Suprapubic skin (tissue), 4 donors: Measurements from ENCODE around the gene RHEX. TPM values are rescaled to one million over a fixed set of nuclear protein-coding genes. Genes with fewer than 3 reads are reported as not detected.

Source experiments
- DNase-seq, 2 donors: peaks; one replicate each; pipeline ENCODE4 v3.0.0-alpha.2; 2019; ENCODE audit warnings: low spot score in 2 of 2
- H3K27ac ChIP-seq: fragments of 200-600 bp; sonication (generic); one replicate; pipeline ENCODE4 v1.5.1; 2019
- H3K27me3 ChIP-seq: fragments of 200-600 bp; sonication (generic); one replicate; pipeline ENCODE4 v1.5.1; 2019
- H3K36me3 ChIP-seq: fragments of 200-600 bp; sonication (generic); one replicate; pipeline ENCODE4 v1.5.1; 2019
- H3K4me1 ChIP-seq: fragments of 200-600 bp; sonication (generic); one replicate; pipeline ENCODE4 v1.5.1; 2019
- H3K4me3 ChIP-seq: fragments of 200-600 bp; sonication (generic); one replicate; pipeline ENCODE4 v1.5.1; 2019; ENCODE audit warnings: mild to moderate bottlenecking
- H3K9me3 ChIP-seq: fragments of 200-600 bp; sonication (generic); one replicate; pipeline ENCODE4 v1.5.1; 2019
- EP300 ChIP-seq: sonication (generic); formaldehyde crosslinking; IDR thresholded peaks from one replicate; pipeline ENCODE4 v1.6.1; 2017; ENCODE audit warnings: antibody characterized with exemption
- POLR2A ChIP-seq, 2 donors: fragments of 450-650 bp; IDR thresholded peaks; one replicate each; pipeline ENCODE4 v1.6.1; 2017; ENCODE audit warnings: antibody characterized with exemption in 2 of 2, mild to moderate bottlenecking in 2 of 2, moderate library complexity in 2 of 2
- POLR2AphosphoS5 ChIP-seq, 3 donors: sonication (generic); formaldehyde crosslinking; IDR thresholded peaks; one replicate each; pipeline ENCODE4 v1.6.1; 2017; ENCODE audit warnings: antibody characterized with exemption in 3 of 3
- WGBS: methylation state at CpG from one replicate; pipeline ENCODE4 v1.1.5; 2018; 5-methylcytosine and 5-hydroxymethylcytosine counted together
- total RNA-seq, 4 donors: library from RNA; depleted of rRNA; stranded (reverse); fragments of >200 nt; gene quantifications; one replicate each; pipeline ENCODE4 v1.1.0, GENCODE V29; 2016
- TF ChIP-seq, protein P1 (sequence below), 2 donors: fragments of 200-600 bp in 1 of 2; fragments of 450-650 bp in 1 of 2; sonication (generic) in 1 of 2; IDR thresholded peaks; one replicate each; pipeline ENCODE4 v1.5.1; 2016 to 2019; ENCODE audit warnings: antibody characterized with exemption in 2 of 2, mild to moderate bottlenecking in 1 of 2, moderate library complexity in 1 of 2

Gene RHEX
- total RNA-seq, 4 donors from 2014 or later, result 1.2 to 2.8 (median 1.2) TPM; not detected in 1

DNA sequence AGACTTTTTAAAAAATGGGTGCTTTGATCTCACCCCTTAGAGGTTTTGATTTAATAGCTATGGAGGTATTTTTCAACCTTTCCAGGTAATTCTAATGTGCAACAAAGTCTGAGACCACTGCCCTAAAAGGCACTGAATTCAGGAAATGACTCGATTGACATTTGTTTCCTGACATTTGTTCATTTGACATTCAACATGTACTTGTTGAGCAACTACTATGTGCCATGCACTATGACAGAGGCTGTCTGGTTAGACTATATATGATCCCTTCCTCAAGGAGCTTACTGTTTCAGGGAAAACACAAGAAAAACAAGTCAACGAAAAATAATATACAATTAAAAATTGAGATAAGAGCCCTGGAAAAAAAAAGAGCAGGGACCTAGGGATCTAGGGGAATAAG is 89.8 kb downstream of the RHEX start:
- peaks cover 19% of the 10 kb centered on the region for H3K27me3 ChIP-seq
- no peaks in the 10 kb centered on the region for H3K36me3 ChIP-seq
- no peak overlapping the region for H3K4me3 ChIP-seq
- no peak overlapping the region for H3K27ac ChIP-seq
- WGBS, result 69% methylated on average over 2 of the region's 2 CpGs
- no peaks in the 10 kb centered on the region for H3K9me3 ChIP-seq
- no peaks in the 10 kb centered on the region for H3K4me1 ChIP-seq
- TF ChIP-seq, protein P1, sequence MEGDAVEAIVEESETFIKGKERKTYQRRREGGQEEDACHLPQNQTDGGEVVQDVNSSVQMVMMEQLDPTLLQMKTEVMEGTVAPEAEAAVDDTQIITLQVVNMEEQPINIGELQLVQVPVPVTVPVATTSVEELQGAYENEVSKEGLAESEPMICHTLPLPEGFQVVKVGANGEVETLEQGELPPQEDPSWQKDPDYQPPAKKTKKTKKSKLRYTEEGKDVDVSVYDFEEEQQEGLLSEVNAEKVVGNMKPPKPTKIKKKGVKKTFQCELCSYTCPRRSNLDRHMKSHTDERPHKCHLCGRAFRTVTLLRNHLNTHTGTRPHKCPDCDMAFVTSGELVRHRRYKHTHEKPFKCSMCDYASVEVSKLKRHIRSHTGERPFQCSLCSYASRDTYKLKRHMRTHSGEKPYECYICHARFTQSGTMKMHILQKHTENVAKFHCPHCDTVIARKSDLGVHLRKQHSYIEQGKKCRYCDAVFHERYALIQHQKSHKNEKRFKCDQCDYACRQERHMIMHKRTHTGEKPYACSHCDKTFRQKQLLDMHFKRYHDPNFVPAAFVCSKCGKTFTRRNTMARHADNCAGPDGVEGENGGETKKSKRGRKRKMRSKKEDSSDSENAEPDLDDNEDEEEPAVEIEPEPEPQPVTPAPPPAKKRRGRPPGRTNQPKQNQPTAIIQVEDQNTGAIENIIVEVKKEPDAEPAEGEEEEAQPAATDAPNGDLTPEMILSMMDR (IDR thresholded peaks at IDR 0.05), result no peak
- TF ChIP-seq POLR2A (IDR thresholded peaks at IDR 0.05), result no peak
- TF ChIP-seq POLR2AphosphoS5 (IDR thresholded peaks at IDR 0.05), result no peak
- TF ChIP-seq EP300, result no peak
- no peak for DNase-seq

- TF ChIP-seq, protein P1 (IDR thresholded peaks at IDR 0.05), result no peak
- TF ChIP-seq EP300 (no peak), POLR2AphosphoS5 (IDR thresholded peaks at IDR 0.05) (no peak), POLR2A (IDR thresholded peaks at IDR 0.05) (no peak)
- Histone ChIP-seq H3K27ac (no peak overlapping the region), H3K4me3 (no peak overlapping the region), H3K36me3 (no peaks in the 10 kb centered on the region), H3K27me3 (peaks cover 19% of the 10 kb centered on the region), H3K9me3 (no peaks in the 10 kb centered on the region), H3K4me1 (no peaks in the 10 kb centered on the region)
- 92% methylated on average over 7 of the region's 15 CpGs for WGBS
- DNase-seq, result no peak
Measured at GRCh38 chr1:206143537-206144172, 90.7 kb downstream of the RHEX start.

DNA sequence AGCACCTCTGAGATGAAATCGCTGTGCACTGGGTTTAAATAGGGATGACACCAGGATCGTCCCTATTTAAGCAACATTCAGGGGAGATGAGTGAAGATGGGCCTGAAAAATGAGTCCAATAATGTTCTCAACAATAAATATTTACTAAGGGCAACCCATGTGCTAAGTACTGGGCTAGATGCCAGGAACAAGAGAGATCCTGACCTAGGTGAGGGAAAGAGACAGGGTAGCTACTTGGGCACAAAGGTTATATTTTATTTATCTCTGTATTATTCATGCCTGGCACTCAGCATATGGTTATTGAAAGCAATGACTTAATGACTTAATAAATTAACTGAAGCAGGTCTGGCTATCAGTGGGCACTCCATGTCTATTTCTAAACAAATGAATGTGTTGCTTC is 91.6 kb downstream of the RHEX start:
- no peak for DNase-seq
- Histone ChIP-seq H3K4me1 (no peaks in the 10 kb centered on the region), H3K9me3 (no peaks in the 10 kb centered on the region), H3K27ac (no peak overlapping the region), H3K27me3 (peaks cover 15% of the 10 kb centered on the region), H3K4me3 (no peak overlapping the region), H3K36me3 (no peaks in the 10 kb centered on the region)
- WGBS, result 78% methylated on average over 2 of the region's 2 CpGs
- TF ChIP-seq, protein P1 (IDR thresholded peaks at IDR 0.05), result no peak

GRCh38 chr1:206145771-206146290 is 92.9 kb downstream of the RHEX start:
- 50% methylated on average over 3 of the region's 3 CpGs for WGBS
- Histone ChIP-seq H3K4me1 (no peaks in the 10 kb centered on the region), H3K9me3 (no peaks in the 10 kb centered on the region), H3K27ac (no peak overlapping the region), H3K4me3 (no peak overlapping the region), H3K36me3 (no peaks in the 10 kb centered on the region), H3K27me3 (peaks cover 15% of the 10 kb centered on the region)
- TF ChIP-seq, protein P1 (IDR thresholded peaks at IDR 0.05), result no peak
- TF ChIP-seq POLR2AphosphoS5 (IDR thresholded peaks at IDR 0.05) (no peak), POLR2A (IDR thresholded peaks at IDR 0.05) (no peak), EP300 (no peak)
- DNase-seq, result no peak

Other genes starting within 250 kb of the RHEX start
- gene SLC41A1, start 240.0 kb upstream of the RHEX start, total RNA-seq, result 10 to 100 TPM; 14.6 to 20.8 (median 16.7) TPM
- 10 to 100 TPM; 33.0 to 77.4 (median 57.8) TPM for gene PM20D1, start 203.0 kb upstream of the RHEX start, total RNA-seq
- gene SLC26A9, start 109.7 kb upstream of the RHEX start, total RNA-seq, result 1 to 10 TPM; 5.7 to 7.2 (median 6.6) TPM
- gene RAB7B, start 49.8 kb upstream of the RHEX start, total RNA-seq, result 10 to 100 TPM; 21.6 to 55.5 (median 26.8) TPM
- gene CTSE, start 29.3 kb upstream of the RHEX start, total RNA-seq, result not detected
- not detected for gene AVPR1B, start 64.2 kb downstream of the RHEX start, total RNA-seq
- gene FAM72A, start 149.7 kb downstream of the RHEX start, total RNA-seq, result 1 to 10 TPM; 2.2 to 4.7 (median 3.3) TPM
- 100 to 1,000 TPM in 3 of 4 donors, 10 to 100 TPM in 1; 80.1 to 178 (median 116) TPM for gene SRGAP2, start 150.4 kb downstream of the RHEX start, total RNA-seq